ENCODE results near the gene AP4M1. TPM values are rescaled to one million over a fixed set of nuclear protein-coding genes. Genes with fewer than 3 reads are reported as not detected.

The AP4M1 gene
- total RNA-seq (2014; rRNA removed) = 53.1 and 59.9 TPM in 2 replicates
- 37.7 TPM for polyA plus RNA-seq (2012)

- peak; percentile 100 for DNase-seq (ENCODE audit: low read depth)
Measured at GRCh38 chr7:100101016-100101862, at the start of gene AP4M1, which contains the start of gene MCM7. Gene AP4M1 (plus strand): TSS chr7:100101643. CDS start chr7:100101715, 72 bp downstream. Gene MCM7 (minus strand): TSS chr7:100101397. CDS start chr7:100101294, 103 bp downstream.

- peak; percentile 99 for DNase-seq (ENCODE audit: low read depth)
Measured at GRCh38 chr7:100053215-100053614, 48.2 kb upstream of the AP4M1 start.

- DNase-seq (ENCODE audit: low read depth) = no peak
Measured at GRCh38 chr7:100057006-100057405, 44.4 kb upstream of the AP4M1 start.

- DNase-seq (ENCODE audit: low read depth) = no peak
Measured at GRCh38 chr7:100059251-100059739, 42.1 kb upstream of the AP4M1 start.

GRCh38 chr7:100061518-100062193 is 39.8 kb upstream of the AP4M1 start:
- peak; percentile 30 for DNase-seq (ENCODE audit: low read depth)

GRCh38 chr7:100063376-100063775 is 38.1 kb upstream of the AP4M1 start:
- no peak for DNase-seq (ENCODE audit: low read depth)

- no peak for DNase-seq (ENCODE audit: low read depth)
Measured at GRCh38 chr7:100064162-100064561, 37.3 kb upstream of the AP4M1 start.

GRCh38 chr7:100065452-100066186 is 35.8 kb upstream of the AP4M1 start:
- peak; percentile 73 for DNase-seq (ENCODE audit: low read depth)

- no peak for DNase-seq (ENCODE audit: low read depth)
Measured at GRCh38 chr7:100066953-100067352, 34.5 kb upstream of the AP4M1 start.

GRCh38 chr7:100069991-100070390 is 31.5 kb upstream of the AP4M1 start:
- no peak for DNase-seq (ENCODE audit: low read depth)

GRCh38 chr7:100071018-100071723 is 30.3 kb upstream of the AP4M1 start:
- DNase-seq (ENCODE audit: low read depth) = no peak

- no peak for DNase-seq (ENCODE audit: low read depth)
Measured at GRCh38 chr7:100072462-100072861, 29.0 kb upstream of the AP4M1 start.

- DNase-seq (ENCODE audit: low read depth) = no peak
Measured at GRCh38 chr7:100074841-100075240, 26.6 kb upstream of the AP4M1 start.

- no peak for DNase-seq (ENCODE audit: low read depth)
Measured at GRCh38 chr7:100075418-100075817, 26.0 kb upstream of the AP4M1 start.

- DNase-seq (ENCODE audit: low read depth) = no peak
Measured at GRCh38 chr7:100077205-100077604, 24.2 kb upstream of the AP4M1 start.

- no peak for DNase-seq (ENCODE audit: low read depth)
Measured at GRCh38 chr7:100079024-100079560, 22.4 kb upstream of the AP4M1 start.

- peak; percentile 27 for DNase-seq (ENCODE audit: low read depth)
Measured at GRCh38 chr7:100080907-100081534, 20.4 kb upstream of the AP4M1 start.

GRCh38 chr7:100081535-100082102 is 19.8 kb upstream of the AP4M1 start, which contains the start of gene ZNF3:
Gene ZNF3 (minus strand): TSS chr7:100081723. CDS start chr7:100077357, 4,366 bp downstream.
- DNase-seq (ENCODE audit: low read depth) = peak; percentile 100

- no peak for DNase-seq (ENCODE audit: low read depth)
Measured at GRCh38 chr7:100082978-100083377, 18.5 kb upstream of the AP4M1 start.

GRCh38 chr7:100085515-100085914 is 15.9 kb upstream of the AP4M1 start:
- no peak for DNase-seq (ENCODE audit: low read depth)
